Prostate gland (tissue), 2 donors: Measurements from ENCODE around the gene ZCCHC7.

Source experiments
- POLR2A ChIP-seq: fragments of 450-650 bp; IDR thresholded peaks from one replicate; pipeline ENCODE4 v1.6.1; 2016; ENCODE audit warnings: antibody characterized with exemption, mild to moderate bottlenecking
- POLR2AphosphoS5 ChIP-seq: sonication (generic); formaldehyde crosslinking; IDR thresholded peaks from one replicate; pipeline ENCODE4 v1.6.1; 2017; ENCODE audit warnings: antibody characterized with exemption
- TF ChIP-seq, protein P1 (sequence below), 4 experiments: fragments of 200-600 bp in 2 of 4; fragments of 450-650 bp in 2 of 4; sonication (generic) in 2 of 4; IDR thresholded peaks; 1 replicate in 3 of 4; 2 replicates in 1 of 4; pipeline ENCODE4 v1.5.1; 2016 to 2019; ENCODE audit warnings: antibody characterized with exemption in 4 of 4, mild to moderate bottlenecking in 2 of 4, moderate library complexity in 2 of 4

GRCh38 chr9:37297592-37297991 is 177.2 kb downstream of the ZCCHC7 start:
- TF ChIP-seq, protein P1, sequence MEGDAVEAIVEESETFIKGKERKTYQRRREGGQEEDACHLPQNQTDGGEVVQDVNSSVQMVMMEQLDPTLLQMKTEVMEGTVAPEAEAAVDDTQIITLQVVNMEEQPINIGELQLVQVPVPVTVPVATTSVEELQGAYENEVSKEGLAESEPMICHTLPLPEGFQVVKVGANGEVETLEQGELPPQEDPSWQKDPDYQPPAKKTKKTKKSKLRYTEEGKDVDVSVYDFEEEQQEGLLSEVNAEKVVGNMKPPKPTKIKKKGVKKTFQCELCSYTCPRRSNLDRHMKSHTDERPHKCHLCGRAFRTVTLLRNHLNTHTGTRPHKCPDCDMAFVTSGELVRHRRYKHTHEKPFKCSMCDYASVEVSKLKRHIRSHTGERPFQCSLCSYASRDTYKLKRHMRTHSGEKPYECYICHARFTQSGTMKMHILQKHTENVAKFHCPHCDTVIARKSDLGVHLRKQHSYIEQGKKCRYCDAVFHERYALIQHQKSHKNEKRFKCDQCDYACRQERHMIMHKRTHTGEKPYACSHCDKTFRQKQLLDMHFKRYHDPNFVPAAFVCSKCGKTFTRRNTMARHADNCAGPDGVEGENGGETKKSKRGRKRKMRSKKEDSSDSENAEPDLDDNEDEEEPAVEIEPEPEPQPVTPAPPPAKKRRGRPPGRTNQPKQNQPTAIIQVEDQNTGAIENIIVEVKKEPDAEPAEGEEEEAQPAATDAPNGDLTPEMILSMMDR (IDR thresholded peaks at IDR 0.05): no peak
- TF ChIP-seq POLR2AphosphoS5 (no peak), POLR2A (no peak)
